DOHH2 (cell line): ENCODE results near the gene GSG1L.
"Not testable (repeated sequence)": the region's sequence is repeated elsewhere in the genome, so short reads cannot be mapped to it uniquely, and the experiment has no call there.

Source experiments
- EZH2phosphoT487 ChIP-seq: fragments of 200-600 bp; sonication (generic); IDR thresholded peaks from 2 replicates; pipeline ENCODE4 v1.6.1; 2017; ENCODE audit warnings: borderline replicate concordance, mild to moderate bottlenecking, antibody characterized with exemption, low read length, moderate library complexity, mixed read lengths
- TF ChIP-seq, protein P1 (sequence below): fragments of 200-600 bp; sonication (generic); IDR thresholded peaks from one replicate; pipeline ENCODE4 v1.5.1; 2014; ENCODE audit warnings: antibody characterized with exemption, mild to moderate bottlenecking, low read depth, low read length; ENCODE audit not compliant: poor library complexity, severe bottlenecking

DNA sequence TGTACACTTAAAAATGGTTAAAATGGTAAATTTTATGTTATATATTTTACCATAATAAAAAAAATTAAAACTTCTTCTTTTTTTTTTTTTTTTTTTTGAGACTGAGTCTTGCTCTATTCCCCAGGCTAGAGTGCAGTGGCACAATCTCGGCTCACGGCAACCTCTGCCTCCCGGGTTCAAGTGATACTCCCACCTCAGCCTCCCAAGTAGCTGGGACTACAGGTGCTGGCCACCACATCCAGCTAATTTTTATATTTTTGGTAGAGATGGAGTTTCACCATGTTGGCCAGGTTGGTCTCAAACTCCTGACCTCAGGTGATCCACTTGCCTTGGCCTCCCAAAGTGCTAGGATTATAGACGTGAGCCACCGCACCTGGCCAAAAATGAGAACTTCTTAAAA is 121.4 kb downstream of the GSG1L start:
- TF ChIP-seq, protein P1, sequence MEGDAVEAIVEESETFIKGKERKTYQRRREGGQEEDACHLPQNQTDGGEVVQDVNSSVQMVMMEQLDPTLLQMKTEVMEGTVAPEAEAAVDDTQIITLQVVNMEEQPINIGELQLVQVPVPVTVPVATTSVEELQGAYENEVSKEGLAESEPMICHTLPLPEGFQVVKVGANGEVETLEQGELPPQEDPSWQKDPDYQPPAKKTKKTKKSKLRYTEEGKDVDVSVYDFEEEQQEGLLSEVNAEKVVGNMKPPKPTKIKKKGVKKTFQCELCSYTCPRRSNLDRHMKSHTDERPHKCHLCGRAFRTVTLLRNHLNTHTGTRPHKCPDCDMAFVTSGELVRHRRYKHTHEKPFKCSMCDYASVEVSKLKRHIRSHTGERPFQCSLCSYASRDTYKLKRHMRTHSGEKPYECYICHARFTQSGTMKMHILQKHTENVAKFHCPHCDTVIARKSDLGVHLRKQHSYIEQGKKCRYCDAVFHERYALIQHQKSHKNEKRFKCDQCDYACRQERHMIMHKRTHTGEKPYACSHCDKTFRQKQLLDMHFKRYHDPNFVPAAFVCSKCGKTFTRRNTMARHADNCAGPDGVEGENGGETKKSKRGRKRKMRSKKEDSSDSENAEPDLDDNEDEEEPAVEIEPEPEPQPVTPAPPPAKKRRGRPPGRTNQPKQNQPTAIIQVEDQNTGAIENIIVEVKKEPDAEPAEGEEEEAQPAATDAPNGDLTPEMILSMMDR: not testable (repeated sequence)
- not testable (repeated sequence) for TF ChIP-seq EZH2phosphoT487
